Astrocyte (in vitro differentiated cells and primary cell): Measurements from ENCODE around the gene VWC2. TPM values are rescaled to one million over a fixed set of nuclear protein-coding genes. Genes with fewer than 3 reads are reported as not detected.

Source experiments
- DNase-seq: peaks from one replicate; pipeline ENCODE4 v3.0.0-alpha.2; 2010; ENCODE audit warnings: low read depth
- FAIRE-seq: peaks from 2 replicates; lab custom pipeline; 2011; peaks lifted over from hg19 to GRCh38; lab: Jason Lieb, UNC
- H2AFZ ChIP-seq: 2 replicates; pipeline ENCODE4 v1.6.0; 2012; ENCODE audit warnings: low read depth, low read length, inconsistent platforms
- H3K27ac ChIP-seq: 2 replicates; pipeline ENCODE4 v1.5.1; 2011; ENCODE audit warnings: low read depth, low read length, inconsistent platforms
- H3K27me3 ChIP-seq: 2 replicates; pipeline ENCODE4 v1.6.0; 2011; ENCODE audit warnings: low read length, inconsistent platforms; ENCODE audit not compliant: insufficient read depth
- H3K36me3 ChIP-seq: 2 replicates; pipeline ENCODE4 v1.5.1; 2011; ENCODE audit warnings: low read length, inconsistent platforms; ENCODE audit not compliant: insufficient read depth
- H3K4me1 ChIP-seq: 2 replicates; pipeline ENCODE4 v1.5.1; 2011; ENCODE audit warnings: low read length, inconsistent platforms; ENCODE audit not compliant: insufficient read depth
- H3K4me2 ChIP-seq: 2 replicates; pipeline ENCODE4 v1.6.0; 2012; ENCODE audit warnings: low read length, inconsistent platforms
- H3K4me3 ChIP-seq: 2 replicates; pipeline ENCODE4 v1.5.1; 2011; ENCODE audit warnings: low read depth, mild to moderate bottlenecking, low read length, inconsistent platforms; ENCODE audit not compliant: insufficient read depth
- H3K79me2 ChIP-seq: 2 replicates; pipeline ENCODE4 v1.6.0; 2012; ENCODE audit warnings: mild to moderate bottlenecking, low read length, inconsistent platforms; ENCODE audit not compliant: insufficient read depth
- H3K9ac ChIP-seq: 2 replicates; pipeline ENCODE4 v1.6.0; 2012; ENCODE audit warnings: mild to moderate bottlenecking, low read length, inconsistent platforms
- H3K9me3 ChIP-seq: 2 replicates; pipeline ENCODE4 v1.5.1; 2012; ENCODE audit warnings: low read depth, mild to moderate bottlenecking, low read length, inconsistent platforms; ENCODE audit not compliant: insufficient read depth
- H4K20me1 ChIP-seq: 2 replicates; pipeline ENCODE4 v1.6.0; 2012; ENCODE audit warnings: low read length, inconsistent platforms; ENCODE audit not compliant: insufficient read depth
- H3K27ac Mint-ChIP-seq: one replicate; pipeline ENCODE4 v1.8.0; 2021; ENCODE audit warnings: mild to moderate bottlenecking, mixed read lengths; ENCODE audit not compliant: unreplicated experiment
- H3K27me3 Mint-ChIP-seq: one replicate; pipeline ENCODE4 v1.8.0; 2021; ENCODE audit warnings: low read depth, mixed read lengths; ENCODE audit not compliant: unreplicated experiment
- H3K36me3 Mint-ChIP-seq: one replicate; pipeline ENCODE4 v1.8.0; 2021; ENCODE audit warnings: low read depth, mixed read lengths; ENCODE audit not compliant: unreplicated experiment
- H3K4me1 Mint-ChIP-seq: one replicate; pipeline ENCODE4 v1.8.0; 2021; ENCODE audit warnings: low read depth, mixed read lengths; ENCODE audit not compliant: unreplicated experiment
- H3K4me3 Mint-ChIP-seq: one replicate; pipeline ENCODE4 v1.8.0; 2021; ENCODE audit warnings: mild to moderate bottlenecking, moderate library complexity, mixed read lengths; ENCODE audit not compliant: unreplicated experiment
- H3K9me3 Mint-ChIP-seq: one replicate; pipeline ENCODE4 v1.8.0; 2021; ENCODE audit warnings: mild to moderate bottlenecking, mixed read lengths; ENCODE audit not compliant: unreplicated experiment
- EZH2 ChIP-seq: IDR thresholded peaks from 2 replicates; pipeline ENCODE4 v1.6.1; 2012; ENCODE audit warnings: mild to moderate bottlenecking, low read length, inconsistent platforms; ENCODE audit not compliant: insufficient read depth
- total RNA-seq: library from RNA; stranded (reverse); gene quantifications from 2 replicates; pipeline ENCODE4 v1.2.1, GENCODE V29; 2021
- TF ChIP-seq, protein P1 (sequence below): IDR thresholded peaks from 2 replicates; pipeline ENCODE4 v1.5.1; 2011; ENCODE audit warnings: low read depth, mild to moderate bottlenecking, inconsistent platforms, low read length, moderate library complexity; ENCODE audit not compliant: insufficient read depth

The VWC2 gene
- total RNA-seq, 1 donor from 2014 or later: not detected

DNA sequence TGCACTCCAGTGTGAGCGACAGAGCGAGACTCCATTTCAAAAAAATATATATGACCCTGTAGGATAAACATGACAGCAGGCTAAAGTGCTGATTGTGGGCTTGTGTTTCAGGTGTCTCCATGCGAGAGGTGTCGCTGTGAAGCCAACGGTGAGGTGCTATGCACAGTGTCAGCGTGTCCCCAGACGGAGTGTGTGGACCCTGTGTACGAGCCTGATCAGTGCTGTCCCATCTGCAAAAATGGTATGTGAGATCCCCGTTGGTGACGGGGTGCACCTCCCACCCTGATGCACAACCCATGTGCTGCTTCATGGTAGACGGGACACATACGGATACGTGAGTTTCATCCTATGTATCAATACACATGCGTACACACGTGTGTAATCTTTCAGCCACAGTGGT, 29.2 kb downstream of the VWC2 start:
- no peak for TF ChIP-seq EZH2
- TF ChIP-seq, protein P1, sequence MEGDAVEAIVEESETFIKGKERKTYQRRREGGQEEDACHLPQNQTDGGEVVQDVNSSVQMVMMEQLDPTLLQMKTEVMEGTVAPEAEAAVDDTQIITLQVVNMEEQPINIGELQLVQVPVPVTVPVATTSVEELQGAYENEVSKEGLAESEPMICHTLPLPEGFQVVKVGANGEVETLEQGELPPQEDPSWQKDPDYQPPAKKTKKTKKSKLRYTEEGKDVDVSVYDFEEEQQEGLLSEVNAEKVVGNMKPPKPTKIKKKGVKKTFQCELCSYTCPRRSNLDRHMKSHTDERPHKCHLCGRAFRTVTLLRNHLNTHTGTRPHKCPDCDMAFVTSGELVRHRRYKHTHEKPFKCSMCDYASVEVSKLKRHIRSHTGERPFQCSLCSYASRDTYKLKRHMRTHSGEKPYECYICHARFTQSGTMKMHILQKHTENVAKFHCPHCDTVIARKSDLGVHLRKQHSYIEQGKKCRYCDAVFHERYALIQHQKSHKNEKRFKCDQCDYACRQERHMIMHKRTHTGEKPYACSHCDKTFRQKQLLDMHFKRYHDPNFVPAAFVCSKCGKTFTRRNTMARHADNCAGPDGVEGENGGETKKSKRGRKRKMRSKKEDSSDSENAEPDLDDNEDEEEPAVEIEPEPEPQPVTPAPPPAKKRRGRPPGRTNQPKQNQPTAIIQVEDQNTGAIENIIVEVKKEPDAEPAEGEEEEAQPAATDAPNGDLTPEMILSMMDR: no peak
- no peaks in the 10 kb centered on the region for H4K20me1 ChIP-seq
- H2AFZ ChIP-seq: no peak overlapping the region
- no peak for DNase-seq
- Mint-ChIP-seq H3K27ac (no peak overlapping the region), H3K4me3 (no peak overlapping the region), H3K27me3 (peaks cover 3% of the 10 kb centered on the region), H3K9me3 (no peaks in the 10 kb centered on the region), H3K36me3 (no peaks in the 10 kb centered on the region), H3K4me1 (no peaks in the 10 kb centered on the region)
- H3K27ac ChIP-seq: no peak overlapping the region
- H3K79me2 ChIP-seq: no peaks in the 10 kb centered on the region
- FAIRE-seq: no peak
- H3K4me3 ChIP-seq: no peak overlapping the region
- no peak overlapping the region for H3K4me2 ChIP-seq
- no peak overlapping the region for H3K9ac ChIP-seq
- no peaks in the 10 kb centered on the region for H3K36me3 ChIP-seq
- no peaks in the 10 kb centered on the region for H3K4me1 ChIP-seq
- peaks cover 10% of the 10 kb centered on the region for H3K9me3 ChIP-seq
- no peaks in the 10 kb centered on the region for H3K27me3 ChIP-seq

DNA sequence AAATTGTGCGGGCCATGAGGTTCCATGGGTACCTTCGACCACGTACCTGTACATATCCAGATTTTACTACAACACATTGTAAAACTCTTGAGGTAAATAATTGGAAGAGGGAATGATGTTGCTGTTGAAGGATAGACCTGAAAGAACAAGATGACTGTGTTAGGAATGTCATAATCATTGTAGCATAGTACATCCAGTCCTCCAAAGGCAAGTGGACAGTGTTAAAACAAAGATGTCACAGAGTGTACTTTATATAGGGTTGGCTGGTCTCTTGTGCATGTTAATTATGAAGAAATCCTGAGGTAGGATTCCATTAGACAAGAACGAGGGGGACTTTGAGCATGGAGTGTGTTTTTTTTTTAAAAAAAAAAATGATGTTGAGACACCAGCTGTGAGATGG, 30.4 kb downstream of the VWC2 start:
- Mint-ChIP-seq H3K36me3 (no peaks in the 10 kb centered on the region), H3K4me1 (no peaks in the 10 kb centered on the region), H3K27ac (no peak overlapping the region), H3K4me3 (no peak overlapping the region), H3K27me3 (peaks cover 1% of the 10 kb centered on the region), H3K9me3 (no peaks in the 10 kb centered on the region)
- Histone ChIP-seq H3K27ac (no peak overlapping the region), H3K4me3 (no peak overlapping the region), H3K9me3 (peaks cover 10% of the 10 kb centered on the region), H3K4me2 (no peak overlapping the region), H3K79me2 (no peaks in the 10 kb centered on the region), H3K9ac (no peak overlapping the region), H3K4me1 (no peaks in the 10 kb centered on the region), H2AFZ (no peak overlapping the region), H4K20me1 (no peaks in the 10 kb centered on the region), H3K36me3 (no peaks in the 10 kb centered on the region), H3K27me3 (no peaks in the 10 kb centered on the region)
- TF ChIP-seq EZH2: no peak
- TF ChIP-seq, protein P1: no peak
- DNase-seq (no peak), FAIRE-seq (no peak)

DNA sequence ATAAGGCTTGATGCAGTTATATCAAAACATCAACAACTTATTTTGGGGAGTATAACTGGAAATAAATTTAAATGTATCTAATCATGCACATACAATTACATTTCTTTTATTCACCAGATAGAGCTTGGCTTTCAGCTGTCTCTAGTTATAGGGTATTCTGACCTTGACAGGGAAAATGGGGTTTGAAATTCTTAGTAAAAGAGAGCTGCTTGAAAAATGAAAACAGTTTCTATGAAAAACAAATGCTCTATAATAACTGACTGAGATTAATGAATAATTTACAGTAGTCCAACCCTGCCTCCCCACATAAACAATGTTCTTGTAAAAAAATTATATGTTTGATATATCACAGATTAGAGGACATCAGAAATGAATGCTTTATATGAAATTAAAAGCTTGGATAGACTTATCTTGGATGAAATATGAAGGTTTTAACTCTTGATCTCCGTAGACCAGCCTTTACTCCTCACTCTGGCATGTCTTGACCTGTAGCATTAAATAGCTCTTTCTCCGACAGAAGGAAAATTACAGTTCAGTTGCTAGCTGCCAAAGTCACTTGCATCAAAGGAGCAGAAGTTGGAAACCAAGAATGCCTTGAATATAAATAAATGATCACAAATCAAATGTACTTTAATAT, 32.1 kb downstream of the VWC2 start:
- Histone ChIP-seq H3K27me3 (no peaks in the 10 kb centered on the region), H3K9ac (no peak overlapping the region), H3K4me3 (no peak overlapping the region), H3K27ac (no peak overlapping the region), H3K4me2 (no peak overlapping the region), H3K9me3 (peaks cover 5% of the 10 kb centered on the region), H2AFZ (no peak overlapping the region), H3K36me3 (no peaks in the 10 kb centered on the region), H3K79me2 (no peaks in the 10 kb centered on the region), H3K4me1 (no peaks in the 10 kb centered on the region), H4K20me1 (no peaks in the 10 kb centered on the region)
- H3K4me3 Mint-ChIP-seq: no peak overlapping the region
- no peak overlapping the region for H3K27ac Mint-ChIP-seq
- H3K9me3 Mint-ChIP-seq: no peaks in the 10 kb centered on the region
- TF ChIP-seq, protein P1: no peak
- TF ChIP-seq EZH2: no peak
- H3K36me3 Mint-ChIP-seq: no peaks in the 10 kb centered on the region
- no peak for FAIRE-seq
- H3K4me1 Mint-ChIP-seq: no peaks in the 10 kb centered on the region
- DNase-seq: no peak
- H3K27me3 Mint-ChIP-seq: no peaks in the 10 kb centered on the region
